NAMALWA (cell line): Measurements from ENCODE around the gene ATP5F1D.

Source experiments
- DNase-seq: peaks from one replicate; pipeline ENCODE4 v3.0.0-alpha.2; 2015; ENCODE audit warnings: low spot score

The ATP5F1D gene

DNA sequence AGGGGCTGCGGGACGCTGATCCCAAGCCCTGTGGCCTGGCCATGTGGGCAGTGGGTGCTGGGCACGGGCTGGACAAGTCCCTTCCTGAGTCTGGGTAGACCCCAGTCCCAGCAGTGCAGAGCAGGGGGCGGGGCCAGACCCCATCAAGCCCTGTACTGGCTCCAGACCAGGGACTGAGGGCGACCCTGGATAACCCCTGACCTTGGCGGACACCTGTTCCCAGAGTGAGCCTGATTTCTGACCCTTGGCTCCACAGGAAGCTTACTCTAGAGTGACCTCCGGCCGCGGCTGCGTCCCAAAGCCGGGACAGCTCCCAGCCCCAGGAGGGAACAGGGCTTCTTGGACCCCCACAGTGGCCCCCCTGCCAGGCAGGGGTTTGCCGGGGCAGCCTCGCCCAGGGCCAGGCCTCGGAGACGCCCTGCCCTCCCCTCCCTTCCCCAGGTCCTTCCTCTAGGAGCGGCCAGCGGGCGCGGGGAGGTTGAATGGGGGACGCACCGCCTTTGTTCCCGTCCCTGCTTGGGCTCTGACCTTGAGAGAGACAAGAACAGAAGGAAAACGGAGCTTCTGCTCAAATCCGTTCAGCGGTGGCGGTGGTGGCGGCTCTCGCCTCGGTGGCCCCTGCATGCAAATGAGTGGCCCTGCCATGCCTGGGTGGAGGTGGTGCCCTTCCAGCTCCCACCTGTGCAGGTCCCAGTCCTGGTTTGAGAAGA lies 41.8 kb downstream of the ATP5F1D start:
- DNase-seq: no peak

DNA sequence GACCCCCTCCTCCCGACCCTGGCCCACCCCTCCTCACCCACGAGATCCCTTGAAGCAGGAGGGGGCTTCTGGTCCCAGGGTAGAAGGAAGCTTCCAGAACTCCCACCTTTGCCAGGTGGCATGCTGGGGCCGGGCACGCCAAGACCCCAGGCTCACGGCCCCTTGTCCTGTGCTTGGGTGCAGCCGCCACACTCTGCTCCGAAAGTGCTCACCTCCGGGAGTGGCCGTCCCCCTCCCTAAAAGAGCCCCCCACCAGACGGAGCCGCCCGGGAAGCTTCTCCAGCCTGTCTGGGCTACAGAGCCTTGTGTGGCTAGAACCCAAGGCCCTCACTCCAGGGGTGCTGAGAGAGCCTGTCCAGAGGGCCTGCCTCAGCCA lies 42.4 kb downstream of the ATP5F1D start:
- no peak for DNase-seq

DNA sequence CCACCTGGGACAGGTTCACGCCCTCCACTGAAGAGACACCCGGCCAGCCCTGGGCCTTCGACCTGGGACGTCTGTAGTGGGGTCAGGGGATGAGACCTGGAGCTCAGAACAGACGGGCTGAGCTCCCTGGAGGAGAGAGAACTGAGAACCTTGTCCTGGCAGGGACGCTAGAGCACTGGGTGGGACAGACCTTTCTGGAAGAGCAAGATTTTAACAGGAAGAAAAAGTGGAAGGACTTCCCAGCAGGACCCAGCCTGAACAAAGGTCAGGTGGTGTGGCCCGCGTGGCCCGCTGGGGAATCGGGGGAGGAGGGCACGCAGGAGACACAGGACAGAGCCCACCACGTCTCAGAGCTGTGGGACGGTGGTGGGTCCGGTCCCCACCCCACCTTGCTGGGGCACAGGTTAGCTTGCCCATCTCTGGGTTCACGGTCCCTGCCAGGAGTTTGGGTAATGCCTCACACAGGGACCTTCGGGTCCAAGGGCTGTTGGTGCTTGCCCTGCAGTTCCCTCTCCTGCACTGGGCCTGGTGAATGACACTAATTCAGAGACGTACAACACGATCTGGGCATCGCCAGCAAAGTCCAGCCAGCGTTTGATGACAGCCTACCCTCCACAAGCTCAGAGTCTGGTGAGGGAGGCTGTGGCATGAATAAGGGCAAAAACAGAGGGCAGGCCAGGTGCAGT lies 42.9 kb downstream of the ATP5F1D start:
- peak; percentile 33 for DNase-seq

DNA sequence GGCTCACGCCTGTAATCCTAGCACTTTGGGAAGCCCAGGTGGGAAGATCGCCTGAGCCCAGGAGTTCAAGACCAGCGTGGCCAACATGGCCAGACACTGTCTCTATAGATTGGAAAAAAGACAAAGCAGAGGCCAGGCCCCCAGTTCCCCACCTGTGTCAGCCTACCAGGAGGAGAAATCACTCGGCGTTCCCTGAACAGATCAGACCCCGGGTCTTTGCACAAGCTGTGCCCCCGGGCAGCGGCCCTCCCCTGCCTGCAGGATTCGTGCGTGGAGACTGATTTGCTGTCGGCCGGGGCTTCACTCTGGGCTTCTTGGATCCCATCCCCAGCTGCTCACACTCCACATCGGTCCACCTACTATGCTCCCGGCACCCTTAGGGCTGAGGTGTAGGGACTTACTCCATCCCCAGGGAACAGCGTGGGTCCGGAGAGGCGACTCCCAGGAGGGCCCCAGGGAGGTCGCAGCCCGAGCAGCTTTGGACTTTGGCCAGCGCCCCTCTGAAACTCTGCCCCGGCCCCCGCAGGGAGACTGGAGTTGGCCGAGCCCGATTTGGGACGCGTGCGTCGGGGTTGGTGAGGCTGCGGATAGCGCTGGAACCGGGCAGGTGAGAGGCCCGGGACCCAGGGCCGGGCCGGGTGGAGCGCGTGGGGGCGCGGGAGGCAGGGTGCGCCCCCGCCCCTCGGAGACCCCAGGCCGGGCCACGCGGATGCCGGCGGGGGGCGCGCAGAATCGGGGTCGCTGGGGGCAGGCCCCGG lies 43.6 kb downstream of the ATP5F1D start:
- no peak for DNase-seq

DNA sequence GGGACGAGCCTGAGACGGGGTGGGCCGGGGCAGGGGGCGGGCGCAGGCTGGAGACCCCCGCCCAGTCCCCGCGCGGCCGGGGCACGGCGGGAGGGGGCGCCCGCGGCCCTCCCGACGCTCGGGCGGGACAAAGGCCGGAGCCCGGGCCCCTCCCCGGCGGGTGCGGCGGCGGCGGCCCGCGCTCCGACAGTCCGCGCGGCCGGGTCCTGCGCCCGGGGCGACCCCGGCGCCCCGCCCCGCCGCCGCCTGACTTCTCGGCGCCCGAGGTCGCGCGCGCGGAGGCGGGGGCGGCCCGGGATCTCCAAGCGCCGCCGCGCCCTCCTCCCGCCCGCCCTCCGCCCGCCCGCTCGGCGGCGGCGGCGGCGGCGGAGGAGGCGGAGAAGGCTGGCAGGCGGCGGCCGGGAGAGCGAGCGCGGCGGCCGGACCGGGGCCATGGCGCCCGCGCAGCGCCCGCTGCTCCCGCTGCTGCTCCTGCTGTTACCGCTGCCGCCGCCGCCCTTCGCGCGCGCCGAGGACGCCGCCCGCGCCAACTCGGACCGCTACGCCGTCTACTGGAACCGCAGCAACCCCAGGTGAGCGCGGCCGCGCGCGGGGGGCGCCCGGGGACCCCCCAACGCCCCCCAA lies 44.3 kb downstream of the ATP5F1D start, which contains the start of gene EFNA2:
TSS of gene EFNA2 (plus strand) at position 137 of the 624 bp plus-strand sequence. CDS start at position 433, 296 bp downstream.
- no peak for DNase-seq

DNA sequence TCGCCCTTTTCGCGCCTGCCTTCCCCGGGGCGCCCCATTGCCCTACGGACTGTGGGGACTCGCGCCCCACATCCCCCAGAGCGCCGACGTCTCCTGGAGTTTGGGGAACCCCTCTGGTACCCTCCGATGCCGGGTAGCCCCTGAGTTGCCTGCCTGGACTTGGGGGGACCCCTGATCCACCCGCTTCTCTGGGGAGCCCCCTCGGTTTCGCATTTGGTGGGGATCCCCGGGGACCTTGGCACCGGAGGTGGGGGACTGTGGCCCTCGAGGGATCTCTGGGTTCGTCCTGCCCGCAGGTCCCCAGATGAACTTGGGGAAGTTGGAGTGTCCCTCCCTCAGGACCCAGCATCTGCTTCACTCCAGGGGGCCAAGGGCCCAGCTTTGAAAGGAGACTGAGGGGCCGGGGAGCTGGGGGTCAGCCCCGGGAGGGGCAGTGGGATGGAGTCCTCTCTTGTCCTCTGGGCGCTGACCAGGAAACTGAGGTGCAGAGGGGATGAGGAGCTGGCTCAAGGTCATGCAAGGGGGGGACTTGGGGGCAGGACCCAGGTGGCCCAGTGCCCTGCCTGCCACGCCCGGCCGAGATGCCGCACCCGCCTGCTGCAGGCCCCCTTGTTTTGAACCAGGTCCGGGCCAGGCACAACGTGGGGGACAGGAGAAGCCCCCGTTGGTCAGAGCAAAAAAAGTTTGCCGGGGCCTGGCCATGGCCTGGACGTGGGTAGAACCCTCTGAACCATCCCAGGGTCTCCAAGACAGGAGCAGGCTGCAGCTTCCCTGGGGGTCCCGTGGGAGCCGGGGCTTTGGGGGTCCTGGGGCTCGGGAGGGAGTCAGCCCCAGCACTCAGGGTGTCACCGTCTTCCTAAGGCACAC lies 45.2 kb downstream of the ATP5F1D start:
- DNase-seq: no peak

DNA sequence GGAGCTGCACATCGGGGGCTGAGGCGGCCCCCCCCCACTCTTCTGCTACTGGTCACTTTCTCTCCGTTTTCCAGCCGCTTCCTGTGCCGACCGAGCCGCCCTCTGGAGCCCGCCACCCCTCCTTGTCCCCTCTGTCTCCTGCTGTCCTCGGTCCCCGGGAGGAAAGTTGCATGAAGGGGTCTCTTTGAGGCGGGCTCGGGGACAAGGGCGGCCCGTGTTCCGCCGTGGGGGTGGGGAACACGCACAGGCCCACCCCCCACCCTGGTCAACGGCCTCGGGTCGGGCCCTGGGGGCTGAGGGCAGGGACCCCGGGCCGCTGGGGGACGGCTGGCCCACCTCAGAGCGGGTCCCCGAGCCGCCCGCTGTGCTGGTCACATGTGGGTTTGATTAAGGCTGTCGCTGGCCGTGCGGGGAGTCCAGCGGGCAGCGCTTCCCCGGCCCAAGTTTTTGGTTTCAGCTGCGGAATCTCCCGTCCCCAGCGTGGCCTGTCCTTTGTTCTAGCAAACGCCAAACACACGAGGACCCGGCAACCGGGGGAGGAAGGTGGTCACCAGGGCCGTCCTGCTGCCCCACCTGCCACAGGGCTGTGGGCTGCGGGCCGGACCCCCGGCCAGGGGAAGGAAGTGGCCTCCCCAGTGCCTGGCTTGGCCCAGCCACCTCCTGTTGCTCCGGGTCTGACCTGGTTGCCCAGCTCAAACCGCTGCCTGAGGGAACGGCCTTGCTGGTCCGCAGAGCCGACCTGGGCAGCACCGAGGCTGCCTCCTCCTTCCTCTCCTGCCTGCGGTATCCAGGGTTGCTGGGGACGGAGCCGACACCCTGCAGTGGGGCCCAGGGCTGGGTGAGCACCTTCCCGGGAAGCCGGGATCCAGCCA lies 46.0 kb downstream of the ATP5F1D start:
- DNase-seq: no peak

DNA sequence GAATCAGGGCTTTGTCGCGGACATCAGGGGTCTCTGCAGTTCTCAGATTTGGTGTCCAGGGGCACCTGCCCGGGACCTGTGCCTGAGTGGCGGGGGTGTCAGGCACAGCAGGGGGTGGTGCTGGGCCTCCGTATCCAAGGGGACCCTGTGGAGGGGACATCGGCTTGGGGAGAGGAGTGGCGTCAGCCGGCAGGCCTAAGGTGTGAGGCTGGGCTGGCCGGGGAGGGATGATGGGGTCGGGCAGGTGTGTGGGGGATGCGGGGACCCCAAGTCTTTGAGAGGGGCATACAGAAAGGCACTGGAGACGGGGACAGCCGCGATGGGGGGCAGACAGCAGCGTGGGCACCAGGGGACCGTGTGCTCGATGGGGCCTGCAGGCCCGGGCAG lies 46.7 kb downstream of the ATP5F1D start:
- DNase-seq: no peak

DNA sequence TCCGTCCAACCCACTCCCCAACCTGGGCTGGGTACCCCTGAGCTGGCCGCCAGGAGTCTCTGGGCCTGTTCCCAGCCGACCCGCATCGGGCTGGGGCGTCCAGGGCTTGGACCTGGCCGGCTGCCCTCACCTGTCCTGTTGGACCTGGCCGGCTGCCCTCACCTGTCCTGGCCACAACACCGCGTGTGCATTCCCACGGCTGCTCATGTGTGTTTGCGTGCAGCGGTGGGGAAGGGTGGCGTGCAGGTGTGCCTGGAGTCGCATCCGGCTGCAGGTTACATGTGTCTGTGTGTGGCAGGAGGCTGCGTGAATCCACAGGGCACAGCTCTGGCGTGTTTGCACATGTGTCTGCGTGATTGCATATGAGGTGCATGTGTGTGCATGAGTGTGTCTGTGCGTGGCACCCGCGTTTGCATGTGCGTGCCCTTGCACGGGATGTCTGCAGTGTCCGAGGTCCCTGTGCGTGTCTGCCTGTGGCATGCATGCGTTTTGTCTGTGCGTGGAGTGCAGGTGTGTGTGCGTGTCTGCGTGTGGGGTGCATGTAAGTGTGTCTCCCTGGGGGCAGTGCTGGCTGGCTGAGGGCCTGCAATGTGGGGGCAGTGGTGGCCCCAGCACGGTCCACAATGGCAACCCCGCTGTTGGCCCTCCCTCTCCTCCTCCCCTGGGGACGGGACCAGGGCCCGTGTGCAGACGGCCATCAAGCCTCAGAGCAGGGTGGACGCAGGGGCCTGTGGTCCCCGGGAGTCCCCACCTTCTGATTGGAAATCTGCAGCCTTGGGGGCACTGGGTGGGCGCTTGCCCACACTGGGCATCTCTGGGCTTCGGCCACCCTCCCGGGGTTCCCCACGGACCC lies 47.5 kb downstream of the ATP5F1D start:
- DNase-seq: peak; percentile 46

DNA sequence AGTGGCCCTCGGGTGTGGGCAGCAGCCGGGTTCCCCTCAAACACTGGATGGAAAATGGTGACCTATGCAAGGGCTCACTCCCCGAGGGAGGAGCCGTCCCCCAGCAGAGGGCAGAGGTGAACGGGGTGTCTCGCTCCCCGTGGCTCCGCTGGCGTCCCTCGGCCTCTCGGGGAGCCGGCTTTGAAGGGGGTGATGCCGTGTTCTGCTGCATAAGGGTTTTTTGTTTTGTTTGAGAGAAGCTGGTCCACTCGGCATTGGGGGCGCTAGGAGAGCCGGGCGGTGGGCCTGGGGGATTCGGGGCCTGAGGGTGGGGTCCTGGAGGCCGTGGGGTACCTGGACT lies 48.1 kb downstream of the ATP5F1D start:
- peak; percentile 40 for DNase-seq

DNA sequence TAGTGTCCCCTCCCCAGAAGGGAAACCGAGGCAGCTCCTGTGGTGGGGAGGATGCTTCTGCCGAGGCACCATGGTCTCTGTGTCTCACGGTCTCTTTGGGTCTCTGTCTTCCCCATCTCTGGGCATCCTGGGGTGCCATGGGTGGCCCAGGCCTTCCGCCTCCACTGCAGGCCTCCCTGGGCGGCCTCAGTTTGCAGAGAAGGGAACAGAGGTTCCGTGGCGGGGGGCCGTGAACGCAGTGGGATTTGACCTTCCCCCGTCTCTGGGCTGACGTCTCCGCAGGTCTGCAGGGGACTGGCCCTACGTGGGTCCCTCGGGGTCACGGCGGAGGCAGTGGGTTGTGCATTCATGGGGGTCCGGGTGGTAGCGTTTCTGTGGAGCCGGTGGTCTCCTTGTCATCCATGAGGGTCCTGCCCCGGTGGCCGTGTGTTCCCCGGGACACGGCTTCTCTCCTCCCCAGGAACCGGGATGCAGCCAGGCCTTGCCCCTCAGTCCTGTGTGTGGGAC lies 48.7 kb downstream of the ATP5F1D start:
- DNase-seq: no peak

DNA sequence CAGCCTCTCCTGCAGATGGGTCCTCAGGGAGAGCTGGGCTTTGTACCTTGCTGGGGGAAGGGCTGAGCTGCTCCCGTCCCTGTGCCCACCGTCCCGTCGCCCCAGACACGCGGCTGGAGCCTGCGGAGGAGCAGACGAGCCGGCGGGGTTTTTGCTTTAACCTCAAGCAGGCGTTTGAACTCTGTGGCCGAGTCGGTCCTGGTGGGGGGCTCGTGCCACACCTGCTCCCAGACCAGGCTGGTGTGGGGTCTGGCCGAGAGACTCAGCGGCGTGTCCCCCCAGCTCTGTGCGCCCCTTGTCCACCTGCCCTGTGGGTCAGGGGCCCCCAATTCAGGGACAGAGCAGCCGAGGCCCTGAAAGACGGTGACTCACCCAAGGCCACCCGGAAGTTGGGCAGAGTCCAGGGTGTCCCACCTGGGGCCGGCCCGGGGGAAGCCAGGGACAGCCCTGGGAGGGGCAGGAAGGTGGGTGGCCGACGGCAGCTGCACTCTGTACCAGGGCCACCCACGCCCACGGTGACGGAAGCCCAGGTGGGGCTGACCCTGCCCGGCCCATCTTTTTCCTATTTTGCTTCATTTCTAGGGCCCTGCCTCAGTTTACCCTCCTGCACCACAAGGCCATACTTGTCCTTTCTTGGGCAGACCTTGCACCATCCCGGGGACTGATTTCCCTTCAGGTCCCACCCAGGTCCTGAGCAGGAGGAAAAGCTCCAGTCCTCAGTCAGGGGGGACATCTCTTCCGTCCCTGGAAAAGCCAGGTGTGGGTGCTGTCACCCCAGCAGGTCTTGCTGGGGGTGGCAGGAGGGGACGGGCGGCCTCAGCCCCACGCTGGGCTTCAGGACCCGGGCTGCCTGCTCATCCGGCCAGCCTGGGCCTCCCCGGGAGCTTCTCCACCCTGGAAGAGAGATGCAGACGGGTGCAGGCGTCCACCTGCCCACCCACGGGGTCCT lies 49.4 kb downstream of the ATP5F1D start:
- no peak for DNase-seq

DNA sequence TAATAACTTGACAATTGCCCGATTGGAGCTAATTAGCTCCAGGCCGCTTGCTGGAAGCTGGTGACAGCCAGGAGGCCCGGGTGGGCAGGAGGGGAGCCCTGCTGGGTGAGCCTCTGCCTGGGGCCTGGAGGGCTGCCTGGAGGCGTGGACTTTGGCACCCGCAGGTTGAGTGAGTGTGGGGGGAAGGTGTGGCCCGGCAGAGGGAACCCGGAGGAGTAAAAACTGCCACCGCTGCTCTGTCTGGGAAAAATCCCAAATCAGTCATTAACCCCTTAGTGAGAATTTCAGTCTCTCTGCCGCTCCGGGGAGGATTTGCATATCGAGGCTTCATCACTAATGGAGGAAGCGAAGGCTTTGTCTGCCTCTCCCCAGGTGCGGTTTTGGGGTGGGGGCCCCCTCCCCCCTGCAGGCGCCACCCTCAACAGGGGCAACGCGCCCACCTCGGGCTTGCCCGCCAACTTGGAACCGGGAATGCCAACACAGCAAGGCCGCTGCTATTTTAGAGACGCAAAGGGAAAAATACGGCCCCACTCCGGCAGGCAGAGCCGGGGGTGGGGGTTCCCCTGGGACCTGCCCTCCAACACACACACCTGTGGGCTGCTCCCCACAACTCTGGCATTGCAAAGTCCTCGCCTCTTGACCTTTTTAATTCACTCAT lies 50.3 kb downstream of the ATP5F1D start:
- peak; percentile 47 for DNase-seq

DNA sequence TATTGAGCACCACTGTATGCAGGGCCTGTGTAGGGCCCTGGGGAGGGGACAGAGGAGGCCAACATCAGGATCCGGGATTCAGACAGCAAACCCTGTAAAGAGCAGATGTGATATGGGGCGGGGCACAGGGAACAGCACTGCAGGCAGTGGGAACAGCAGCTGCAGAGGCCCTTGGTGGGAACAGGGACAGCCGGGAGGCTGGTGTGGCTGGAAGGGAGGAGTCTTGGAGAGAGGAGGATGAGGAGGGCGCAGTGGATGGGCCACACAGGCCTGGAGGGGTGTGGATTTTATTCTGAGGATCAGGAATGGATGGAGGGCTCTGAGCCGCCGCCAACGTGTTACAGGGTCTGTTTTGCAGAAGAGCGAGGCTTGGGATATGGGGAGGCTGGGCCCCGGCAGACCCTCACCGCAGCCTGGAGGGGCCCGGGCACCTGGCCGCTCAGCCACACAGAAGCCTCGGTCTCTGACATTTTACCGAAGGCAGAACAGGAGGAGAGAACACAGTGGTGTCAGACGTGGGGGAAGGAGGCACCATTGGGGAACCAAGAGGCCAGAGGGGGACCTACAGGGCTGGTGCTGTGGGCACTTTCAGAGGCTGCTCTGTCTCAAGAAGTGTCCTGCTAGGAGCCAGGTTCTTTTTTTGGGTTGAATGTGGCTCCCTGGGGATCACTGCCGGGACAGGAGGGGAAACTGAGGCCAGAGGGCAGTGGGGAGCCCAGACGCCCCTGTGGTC lies 51.0 kb downstream of the ATP5F1D start:
- DNase-seq: no peak

DNA sequence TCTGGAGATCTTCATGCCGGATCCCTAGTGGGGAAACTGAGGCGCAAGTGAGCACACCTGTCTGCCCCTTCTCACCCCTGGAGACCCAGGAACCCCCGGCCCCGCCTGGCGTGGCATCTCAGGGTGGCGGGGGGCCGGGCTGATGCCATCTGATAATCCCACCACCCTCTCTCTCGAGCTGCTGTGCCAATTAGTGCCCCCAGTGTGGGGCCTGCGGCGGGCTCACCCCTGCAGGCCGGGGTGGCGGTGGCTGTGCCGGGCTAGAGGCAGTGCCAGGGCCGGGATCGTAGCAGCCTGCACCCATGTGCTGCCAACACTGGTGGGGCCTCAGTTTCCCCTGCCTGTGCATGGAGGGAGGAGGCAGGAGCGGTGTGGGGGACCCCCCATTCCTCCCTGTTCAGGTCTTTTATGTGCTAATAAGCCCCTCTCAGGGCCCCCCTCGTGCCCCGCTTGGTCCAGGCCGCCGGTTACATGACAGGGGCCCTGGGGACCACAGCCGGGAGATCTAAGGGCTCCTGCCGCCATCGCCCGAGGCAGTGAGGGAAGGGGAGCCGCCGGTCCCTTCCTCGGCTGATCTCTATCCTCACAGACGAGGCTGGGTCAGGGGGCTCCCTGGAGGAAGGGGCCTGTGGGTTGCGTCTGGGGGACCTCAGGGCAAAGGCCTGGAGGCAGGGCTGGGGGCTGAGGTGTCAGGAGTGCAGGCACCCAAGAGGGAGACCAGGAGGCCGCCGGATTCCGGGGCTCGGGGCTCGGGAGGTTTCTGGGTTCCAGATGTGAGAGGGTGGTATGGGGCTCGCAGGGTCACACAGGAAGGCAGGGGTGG lies 52.4 kb downstream of the ATP5F1D start:
- no peak for DNase-seq
